Activated CD8-positive, alpha-beta memory T cell treated with anti-CD3 and anti-CD28 coated beads, Interleukin-2, amount 50 U/mL, for 24 hours (primary cell): ENCODE data around the gene SCRN1.

ENCODE experiments used
- DNase-seq: peaks from one replicate; pipeline ENCODE4 v3.0.0-alpha.2; 2020; ENCODE audit errors: extremely low read depth

Gene SCRN1, protein sequence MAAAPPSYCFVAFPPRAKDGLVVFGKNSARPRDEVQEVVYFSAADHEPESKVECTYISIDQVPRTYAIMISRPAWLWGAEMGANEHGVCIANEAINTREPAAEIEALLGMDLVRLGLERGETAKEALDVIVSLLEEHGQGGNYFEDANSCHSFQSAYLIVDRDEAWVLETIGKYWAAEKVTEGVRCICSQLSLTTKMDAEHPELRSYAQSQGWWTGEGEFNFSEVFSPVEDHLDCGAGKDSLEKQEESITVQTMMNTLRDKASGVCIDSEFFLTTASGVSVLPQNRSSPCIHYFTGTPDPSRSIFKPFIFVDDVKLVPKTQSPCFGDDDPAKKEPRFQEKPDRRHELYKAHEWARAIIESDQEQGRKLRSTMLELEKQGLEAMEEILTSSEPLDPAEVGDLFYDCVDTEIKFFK

DNA sequence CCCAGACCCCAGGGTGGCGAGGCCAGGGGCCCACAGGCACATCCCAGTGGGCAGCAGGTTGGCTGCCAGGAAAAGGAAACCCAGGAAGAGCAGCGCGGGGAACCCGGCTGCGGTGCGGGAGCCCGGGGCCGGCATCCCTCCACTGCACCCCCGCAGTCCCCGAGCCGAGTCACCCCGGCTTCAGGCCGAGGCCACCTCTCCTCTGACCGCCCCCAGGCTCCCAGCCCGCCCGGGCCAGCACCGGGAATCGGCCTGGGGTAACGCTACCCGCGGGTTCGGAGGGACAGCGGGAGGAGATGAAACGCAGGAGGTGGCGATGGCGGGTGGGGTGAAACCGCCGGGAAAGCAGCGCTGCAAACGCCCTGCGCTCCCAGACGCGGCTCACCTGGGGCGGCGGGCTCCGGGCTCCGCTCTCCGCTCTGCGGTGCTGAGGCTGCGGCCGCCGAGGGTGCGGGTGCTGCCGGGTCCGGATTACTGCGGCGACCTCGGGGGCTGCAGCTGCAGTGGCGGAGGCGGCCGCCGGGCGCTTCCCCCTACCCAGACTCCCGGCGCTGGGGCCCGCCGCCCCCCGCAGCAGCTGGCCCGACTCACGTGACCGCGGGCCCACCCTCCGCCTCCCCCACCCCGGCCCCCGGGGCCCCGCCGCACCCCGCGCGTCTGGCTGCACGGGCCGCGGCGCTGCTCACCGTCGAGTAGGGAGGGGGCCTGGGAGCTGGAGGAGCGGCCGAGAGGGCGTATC, at the start of gene SCRN1:
SCRN1 (minus strand) TSS at position 545 of the 739 bp plus-strand sequence. CDS start 20,734 bp downstream, outside the sequence.
- DNase-seq = no peak

DNA sequence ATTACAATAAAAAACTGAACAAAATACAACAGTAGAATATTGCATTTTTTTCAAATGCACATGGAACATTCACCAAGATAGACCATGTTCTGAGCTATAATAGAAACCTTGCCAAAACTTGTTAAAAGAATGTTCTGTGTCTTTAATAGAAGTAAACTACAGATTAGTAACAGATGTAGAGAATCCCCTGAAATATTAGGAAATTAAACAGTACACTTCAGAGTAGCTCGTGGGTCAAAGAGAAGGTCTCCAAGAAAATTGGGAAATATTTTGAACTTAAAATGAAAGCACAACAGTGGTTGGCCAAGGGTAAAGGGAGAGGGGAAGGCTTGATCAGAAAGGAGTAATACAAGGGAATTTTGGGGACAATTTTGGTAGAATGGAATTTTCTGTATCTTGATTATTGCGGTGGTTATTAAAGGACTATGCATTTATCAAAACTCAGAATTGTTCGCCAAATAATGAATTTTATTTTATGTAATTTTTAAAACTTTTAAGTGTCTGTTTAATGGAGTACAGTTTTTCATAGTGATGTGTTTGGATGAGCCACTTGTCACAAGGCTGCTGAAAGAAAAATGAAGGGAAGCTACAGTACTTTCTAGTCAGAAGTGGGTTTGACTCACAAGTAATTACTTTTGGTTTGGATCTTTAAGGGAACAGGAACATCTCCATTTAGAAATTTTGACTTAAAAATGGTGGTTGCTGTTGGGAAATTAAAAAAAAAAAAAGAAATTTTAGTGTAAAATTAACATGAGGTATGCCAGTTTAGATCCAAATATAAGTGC, 48.8 kb upstream of the SCRN1 start:
- no peak for DNase-seq

DNA sequence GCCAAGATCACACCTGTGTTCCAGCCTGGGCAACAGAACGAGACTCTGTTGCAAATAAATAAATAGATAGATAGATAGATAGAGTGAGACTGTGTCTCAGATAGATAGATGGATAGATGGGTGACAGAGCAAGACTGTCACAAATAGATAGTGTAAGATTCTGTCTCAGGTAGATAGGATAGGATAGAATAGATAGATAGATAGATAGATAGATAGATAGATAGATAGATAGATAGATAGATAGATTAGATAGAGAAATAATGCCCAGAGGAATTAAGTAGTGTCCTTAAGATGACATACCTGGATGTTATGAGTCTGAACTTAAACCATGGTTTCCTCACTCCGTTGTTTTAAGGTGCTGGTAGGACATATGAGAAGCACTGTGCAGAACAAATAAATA, 46.6 kb upstream of the SCRN1 start:
- DNase-seq = no peak

DNA sequence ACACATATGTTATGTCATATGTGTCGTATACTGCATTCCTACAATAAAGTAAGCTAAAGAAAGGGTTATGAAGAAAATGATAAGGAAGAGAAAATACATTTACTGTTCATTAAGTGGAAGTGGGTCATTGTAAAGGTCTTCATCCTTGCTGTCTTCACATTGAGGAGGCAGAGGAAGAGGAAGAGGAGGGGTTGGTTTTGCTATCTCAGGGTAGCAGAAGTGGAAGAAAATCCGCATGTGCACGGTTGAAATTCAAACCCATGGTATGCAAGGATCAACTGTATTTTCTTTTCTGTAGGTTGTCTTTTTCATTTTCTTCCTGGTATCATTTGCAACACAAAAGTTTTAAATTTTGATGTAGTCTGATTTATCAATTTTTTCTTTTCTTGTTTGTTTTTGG, 44.9 kb upstream of the SCRN1 start:
- DNase-seq = no peak

DNA sequence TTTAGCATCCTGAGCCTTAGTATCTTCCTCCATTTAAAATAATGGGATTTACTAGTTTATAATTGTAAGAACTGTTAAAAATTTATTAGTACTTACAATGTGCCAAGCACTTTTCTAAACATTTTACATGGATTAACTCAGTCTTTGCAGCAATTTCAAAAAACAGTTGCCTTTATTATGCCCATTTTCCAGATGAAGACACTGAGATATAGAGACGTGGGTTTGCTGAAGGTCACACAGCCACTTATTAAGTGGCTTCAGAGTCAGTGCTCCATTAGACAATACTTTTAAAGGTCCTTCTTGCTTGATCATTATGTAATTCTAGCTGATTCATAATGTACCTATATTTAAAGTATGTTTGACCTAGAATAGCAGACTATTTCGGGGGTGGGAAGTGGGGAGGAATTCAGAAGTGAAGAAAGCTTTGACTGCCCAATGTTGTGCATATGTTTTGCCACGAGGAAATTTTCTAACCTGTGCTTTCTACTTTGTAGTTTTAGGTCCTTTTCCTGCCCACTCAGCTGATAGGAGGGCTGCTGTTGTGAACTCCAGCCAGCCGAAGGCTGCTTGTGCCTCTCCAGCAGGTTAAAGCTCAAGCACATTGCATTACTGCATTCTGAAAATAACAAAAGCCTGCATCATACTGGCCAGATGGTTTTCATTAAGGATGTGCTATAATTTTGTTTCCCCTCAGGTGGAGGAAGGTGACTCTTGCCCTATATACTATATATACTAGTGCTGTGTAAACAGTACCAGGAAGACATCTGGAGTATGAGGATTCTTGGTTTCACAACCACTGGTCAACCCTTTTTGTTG, 42.9 kb upstream of the SCRN1 start:
- DNase-seq = no peak

DNA sequence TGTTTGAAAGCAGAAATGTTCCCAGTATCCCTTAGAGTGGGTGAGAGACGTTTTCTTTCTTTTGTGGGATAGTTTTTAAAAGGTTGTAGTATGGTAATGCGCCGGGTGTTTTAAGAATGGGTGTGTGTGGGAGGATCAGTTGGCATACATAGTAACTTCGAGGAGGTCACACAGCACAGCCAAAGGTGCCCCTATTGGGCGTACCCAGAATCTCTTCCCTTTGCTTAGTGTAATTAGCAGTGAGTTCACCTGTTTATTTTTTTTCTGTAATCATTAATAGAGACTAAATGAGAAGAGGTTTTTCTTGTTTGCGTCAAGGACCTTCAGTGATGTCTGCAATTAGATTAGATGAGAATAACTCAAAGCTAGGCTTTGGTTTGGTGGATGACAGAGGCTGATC, 40.1 kb upstream of the SCRN1 start:
- no peak for DNase-seq

DNA sequence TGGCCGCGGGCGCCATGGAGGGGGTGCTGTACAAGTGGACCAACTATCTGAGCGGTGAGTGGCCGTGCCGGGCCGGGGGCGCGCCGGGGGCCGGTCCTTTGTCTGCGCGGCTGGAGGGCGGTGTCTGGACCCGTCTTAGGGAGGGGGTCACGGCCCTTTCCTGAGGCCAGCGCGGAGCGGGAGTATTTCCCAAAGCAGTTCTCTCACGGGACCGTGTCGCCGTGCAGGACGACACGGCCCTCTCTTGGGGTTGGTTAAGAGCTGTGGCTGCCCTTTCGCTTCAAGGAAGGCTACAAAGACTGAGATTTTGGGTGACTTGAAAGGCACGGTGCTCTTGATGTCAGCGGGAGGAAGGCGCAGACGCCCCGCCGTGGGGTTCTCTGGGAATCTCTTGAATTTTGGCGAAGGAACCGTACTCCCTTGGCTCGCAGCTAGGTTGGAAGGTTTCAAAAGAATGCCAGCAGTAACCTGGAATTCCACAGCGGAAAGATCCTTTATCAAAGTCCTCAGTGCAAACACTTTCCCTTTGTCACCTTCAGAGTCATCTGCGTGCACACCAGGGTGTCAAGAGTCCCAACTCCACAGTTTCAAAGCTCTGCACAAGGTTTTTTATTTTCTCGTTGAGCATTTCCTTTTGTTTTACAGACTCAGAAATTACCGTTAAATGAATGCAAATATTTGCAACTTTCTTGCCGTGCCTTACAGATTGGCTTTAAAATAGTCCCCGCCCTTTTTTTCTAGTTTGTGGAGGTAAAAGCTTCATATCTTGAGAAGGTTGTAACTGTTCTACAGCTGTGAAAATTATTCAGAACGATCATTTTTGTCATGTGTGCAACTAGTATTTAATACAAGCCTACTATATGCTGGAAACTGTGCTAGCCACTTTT, 39.4 kb upstream of the SCRN1 start:
- no peak for DNase-seq

DNA sequence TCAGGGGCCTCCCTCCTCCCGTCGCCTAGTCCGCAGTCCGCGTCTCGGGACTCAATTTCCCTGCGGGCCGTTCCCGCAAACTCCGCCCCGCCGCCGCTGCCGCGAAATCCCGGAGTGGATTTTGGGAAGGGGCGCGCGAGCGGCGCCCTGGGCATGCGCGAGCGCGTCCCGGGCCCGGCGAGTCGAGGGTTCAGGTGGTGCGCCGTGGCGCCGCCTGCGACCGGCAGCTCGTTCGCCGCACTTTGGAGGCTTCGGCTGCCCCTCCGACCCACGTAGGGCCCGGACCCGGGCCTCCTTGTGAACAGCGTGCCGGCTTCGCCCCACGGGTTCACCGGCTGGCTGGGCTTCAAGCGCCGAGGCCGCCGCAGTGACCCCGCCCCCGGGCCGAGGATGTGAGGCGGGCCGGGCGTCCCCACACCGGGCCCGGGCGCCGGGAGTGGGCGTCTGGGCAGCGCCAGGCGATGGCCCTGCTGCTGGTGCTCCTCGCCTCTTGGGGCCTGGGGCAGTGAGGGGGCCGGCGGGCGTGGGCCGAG, 38.7 kb upstream of the SCRN1 start, which contains the start of gene PLEKHA8:
PLEKHA8 (plus strand) TSS at position 197 of the 533 bp plus-strand sequence. CDS start 351 bp downstream, outside the sequence.
- peak; percentile 68 for DNase-seq

DNA sequence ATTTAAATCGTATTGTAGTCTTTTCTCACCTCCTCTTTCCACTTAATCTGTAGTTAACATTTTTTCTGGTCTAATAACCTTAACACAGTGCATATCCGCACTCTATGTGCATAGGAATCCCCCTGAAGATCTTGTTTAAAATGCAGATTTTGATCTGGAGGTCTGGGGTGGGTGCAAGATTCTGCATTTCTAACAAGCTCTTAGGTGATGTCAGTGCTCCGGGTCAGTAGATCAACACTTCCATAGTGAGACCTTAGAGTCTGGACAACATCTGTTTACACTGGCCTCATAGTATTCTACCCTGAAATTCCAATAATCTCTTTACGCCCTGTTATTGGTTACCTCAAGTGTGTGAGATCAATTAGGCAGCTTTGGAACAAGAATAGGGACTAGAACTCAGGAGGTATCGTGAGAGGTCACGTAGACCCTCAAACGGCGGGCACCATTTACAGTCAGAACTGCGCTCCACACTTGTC, 38.2 kb upstream of the SCRN1 start:
- DNase-seq = no peak

DNA sequence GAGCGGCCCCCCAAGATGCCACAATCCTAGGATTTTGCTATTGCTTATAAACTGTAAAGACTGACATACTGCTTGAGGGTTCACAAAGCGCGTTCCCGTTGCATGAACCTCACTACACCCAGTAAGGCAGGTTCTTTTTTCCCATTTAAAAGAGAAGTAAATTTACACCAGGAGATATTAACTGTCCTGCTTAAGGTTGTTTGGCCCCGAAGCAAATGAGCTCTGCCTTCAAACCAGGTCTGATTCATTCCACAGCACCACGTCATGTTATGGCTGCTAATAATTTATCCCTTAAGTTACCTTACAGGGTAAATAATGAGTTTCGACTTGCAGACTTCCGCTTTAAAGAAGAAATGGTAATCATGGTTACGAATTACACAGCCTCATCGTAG, 37.5 kb upstream of the SCRN1 start:
- no peak for DNase-seq

DNA sequence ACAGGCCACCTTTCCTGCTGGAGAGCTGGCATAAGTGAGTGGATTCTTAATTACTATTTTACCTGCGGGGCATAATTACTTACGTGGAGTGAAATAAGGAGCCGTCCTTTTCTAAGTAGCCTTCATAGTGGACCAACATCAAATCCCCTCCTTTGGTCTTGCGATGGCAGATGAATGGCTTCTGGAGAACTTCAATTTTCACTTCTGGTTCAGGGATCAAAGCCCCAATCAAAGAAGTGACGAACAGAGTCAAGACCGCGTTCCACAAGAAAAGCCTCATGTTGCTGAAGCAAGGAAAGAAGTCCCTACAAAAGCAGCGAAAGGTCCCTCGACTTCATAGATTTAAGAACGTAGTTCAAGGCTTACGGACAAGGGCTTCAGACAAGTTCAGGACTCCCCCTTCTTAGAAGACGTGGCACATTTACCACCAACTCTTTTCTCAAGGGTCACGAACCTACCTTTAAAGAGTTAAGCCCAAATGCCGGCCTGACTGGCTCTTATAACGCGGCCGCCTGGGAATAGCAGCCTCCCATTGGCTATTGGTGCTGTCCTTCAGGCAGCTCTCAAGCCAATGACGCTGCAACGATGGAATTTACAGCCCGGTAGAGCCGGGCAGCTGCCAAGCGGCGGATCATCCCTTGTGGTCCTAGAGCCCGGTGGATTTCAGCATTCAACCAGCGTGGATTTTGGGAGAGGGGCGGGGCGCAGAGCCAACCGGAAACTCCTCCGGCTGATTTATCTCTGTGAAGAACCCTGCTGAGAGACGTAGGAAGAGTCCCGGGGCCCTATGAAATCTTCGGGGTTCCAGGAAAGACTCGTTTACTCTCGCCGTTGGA, 36.8 kb upstream of the SCRN1 start, which contains the start of gene FKBP14:
FKBP14 (minus strand) TSS at position 474 of the 836 bp plus-strand sequence; CDS start at position 280, 194 bp downstream.
- peak; percentile 83 for DNase-seq

DNA sequence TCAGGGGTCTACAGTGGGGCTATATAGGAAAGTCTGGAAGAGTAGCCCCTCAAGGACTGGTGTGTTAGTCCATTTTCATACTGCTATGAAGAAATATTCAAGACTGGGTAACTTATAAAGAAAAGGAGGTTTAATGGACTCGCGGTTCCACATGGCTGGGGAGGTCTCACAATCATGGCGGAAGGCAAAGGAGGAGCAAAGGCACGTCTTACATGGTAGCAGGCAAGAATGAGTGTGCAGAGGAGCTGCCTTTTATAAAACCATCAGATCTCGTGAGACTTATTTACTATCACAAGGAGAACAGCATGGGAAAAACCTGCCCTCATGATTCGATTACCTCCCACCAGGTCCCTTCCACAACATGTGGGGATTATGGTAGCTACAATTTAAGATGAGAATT, 33.9 kb upstream of the SCRN1 start:
- DNase-seq = no peak

DNA sequence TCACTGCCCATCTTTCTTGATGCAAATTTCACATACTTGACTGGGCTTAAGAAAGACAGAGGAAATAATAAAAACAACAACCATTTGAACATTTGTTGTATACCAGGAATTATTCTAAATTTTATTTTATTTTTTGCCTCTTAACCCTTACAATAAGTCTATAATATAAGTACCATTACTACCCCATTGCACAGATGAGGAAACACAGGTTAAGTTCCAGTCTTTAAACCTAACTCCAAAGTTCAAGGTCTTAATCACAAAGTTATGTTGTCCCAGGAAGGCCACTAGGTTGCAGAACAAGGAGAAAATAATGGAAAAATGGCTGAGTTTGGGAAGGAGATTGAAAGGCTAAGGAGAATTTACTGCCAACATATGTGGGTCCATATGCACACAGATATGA, 33.4 kb upstream of the SCRN1 start:
- DNase-seq = no peak

DNA sequence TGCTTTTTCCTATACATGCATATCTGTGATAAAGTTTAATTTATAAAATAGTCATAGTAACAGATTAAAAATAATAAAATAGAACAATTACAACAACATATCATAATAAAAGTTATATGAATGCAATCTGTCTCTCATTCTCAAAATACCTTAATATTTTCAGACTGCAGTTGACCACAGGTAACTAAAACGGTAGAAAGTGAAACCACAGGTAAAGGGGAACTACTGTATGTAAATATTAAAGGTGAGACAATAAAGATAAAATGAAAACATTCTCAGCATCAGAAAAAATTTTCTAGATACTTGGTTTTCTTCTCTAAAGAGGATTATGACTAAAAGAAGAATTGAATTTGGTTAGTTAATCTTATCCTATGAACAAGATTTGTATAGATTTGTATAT, 30.9 kb upstream of the SCRN1 start:
- no peak for DNase-seq

DNA sequence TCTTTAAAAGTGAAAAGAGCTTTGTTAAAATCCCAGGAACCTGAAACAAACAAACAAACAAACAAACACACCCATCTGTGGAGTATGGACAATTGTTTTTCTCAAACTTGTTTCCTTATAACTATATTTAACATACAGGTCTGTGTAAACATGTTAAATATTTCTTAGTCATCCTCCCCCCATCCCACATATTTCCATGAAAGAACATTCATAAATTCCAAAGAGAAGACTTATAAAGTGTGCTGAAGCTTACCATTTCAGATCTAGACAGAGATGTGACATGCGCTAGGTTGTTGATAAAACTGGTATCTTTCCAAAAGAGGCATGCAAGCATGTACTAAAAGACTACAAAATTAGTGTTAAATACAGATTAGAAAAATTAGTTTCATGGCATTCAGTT, 30.4 kb upstream of the SCRN1 start:
- DNase-seq = no peak

DNA sequence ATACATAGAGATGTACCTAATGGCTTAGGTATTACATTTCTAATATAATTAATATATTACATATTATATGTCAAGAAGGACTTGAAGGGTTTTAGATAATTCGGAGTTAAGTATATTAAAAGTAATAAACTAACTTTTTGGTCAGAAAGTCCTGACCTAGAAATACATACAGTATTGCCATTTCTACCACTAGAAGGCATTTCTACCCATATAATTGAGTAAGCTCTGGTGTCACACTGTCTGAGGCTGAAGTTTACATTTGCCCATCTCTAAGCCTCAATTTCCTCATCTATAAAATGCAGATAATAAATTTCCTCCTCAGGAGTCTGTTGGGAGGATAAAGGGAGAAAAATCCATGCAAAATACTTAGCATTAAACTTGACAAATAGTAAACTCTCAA, 29.8 kb upstream of the SCRN1 start:
- DNase-seq = no peak

DNA sequence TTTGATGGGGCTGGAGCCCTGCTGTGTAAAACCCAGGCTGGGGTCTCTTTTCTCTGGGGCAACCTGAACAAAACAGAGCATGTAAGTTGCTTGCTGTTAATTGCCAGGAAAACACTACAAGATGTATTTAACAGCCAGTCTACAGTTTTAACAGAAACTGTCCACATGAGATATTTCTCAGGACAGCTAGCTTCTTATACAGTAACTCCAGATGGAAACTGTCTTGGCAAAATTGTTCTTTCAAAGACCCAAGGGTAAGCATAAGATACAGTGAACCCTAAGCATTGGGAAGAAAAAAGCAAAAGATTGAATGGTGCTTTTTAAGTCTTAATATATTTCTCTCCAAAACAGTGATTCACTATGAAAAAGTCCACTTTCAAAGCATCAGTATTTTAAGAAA, 28.9 kb upstream of the SCRN1 start:
- DNase-seq = no peak

DNA sequence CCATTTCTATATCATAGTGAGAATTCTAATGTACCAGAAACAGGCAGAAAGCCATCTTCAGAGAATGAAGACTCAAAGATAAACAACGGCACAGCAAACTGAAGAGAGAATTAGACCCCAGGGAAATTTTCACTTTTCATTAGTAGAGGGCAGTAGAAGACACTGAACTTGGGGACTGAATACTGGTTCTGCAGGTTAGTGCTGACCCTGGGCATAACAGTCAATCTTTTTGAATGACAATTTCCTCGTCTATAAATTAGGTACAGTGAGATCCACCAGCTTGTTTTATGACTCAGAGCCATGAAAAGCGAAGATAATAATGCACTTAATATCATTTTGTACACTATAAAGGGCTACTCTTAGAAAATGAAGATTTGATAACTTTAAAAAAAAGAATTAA, 23.2 kb upstream of the SCRN1 start:
- no peak for DNase-seq

DNA sequence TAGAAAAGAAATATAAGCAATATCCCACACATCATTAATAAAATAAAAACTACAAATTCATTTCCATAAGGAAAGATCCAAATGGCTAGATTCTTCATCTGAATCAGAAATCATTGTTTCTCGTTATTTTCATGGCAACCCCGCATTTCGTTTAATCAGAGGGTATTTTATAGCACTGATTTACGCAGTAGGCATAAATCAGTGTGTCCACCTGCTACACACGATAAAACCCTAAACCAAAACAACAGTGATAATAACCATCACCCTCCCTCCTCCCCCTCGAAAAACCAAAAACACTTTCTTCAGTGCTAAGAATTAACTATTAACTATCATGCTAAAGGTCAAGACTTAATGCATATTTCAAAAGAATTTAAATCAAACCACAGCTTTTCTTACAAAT, 20.4 kb upstream of the SCRN1 start:
- DNase-seq = no peak
